HG03565 (cell line): Measurements from ENCODE around the gene GET4.

Source experiments
- ATAC-seq: cut with Tn5 transposase; IDR thresholded peaks from one replicate; pipeline ENCODE4 v1.9.1; 2021; ENCODE audit warnings: mild to moderate bottlenecking, moderate library complexity; ENCODE audit not compliant: unreplicated experiment

Gene GET4

DNA sequence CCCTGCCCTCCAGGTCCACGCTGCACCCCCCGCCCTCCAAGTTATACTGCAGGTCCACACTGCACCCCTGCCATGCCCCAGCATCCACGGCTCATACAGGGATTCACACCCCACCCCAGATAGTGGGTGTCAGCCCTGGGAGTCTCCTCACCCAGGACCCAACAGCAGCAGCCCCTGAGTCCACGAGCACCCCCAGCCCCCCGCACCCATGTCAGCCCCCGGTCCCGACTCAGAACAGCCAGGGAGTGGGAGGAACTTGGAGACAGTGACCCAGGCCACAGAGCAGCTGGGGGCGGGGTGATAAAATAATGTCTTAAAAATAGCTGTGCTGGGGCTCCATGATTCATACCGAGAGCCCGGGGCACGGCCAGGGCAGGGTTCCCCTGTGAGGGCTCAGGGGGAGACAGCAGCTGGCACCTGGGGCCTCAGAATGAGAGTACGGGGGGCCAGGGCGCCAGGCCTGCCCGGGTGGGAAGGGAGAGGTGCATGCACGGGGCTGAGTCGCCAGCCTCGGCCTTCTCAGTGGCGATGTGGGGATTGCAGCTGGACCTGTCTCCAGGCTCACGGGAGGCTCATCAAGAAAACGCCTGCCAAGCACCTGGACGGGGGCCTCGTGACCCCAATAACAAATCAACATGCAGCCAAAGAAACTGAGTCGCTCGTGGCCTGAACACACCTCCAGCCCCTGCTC, 48.3 kb downstream of the GET4 start:
- ATAC-seq, result peak; percentile 46

DNA sequence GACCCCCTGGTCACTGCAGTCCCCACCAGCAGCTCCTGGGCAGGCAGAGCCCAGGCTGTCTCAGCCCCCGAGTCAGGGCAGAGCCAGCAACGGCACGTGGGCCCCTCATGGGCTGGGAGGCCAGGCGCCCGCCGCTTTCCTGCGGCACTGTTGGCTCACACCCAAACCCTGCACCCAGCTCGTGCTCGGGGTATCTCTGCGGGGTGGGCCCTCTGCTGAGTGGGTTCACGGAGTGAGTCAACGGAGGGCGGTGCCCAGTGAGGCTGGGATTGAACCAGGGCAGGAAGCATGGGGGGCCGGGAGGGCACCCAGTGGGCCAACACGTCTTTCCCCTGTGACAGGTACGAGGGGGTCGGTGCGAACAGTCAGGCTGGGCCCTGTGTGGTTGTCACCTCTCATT, 49.2 kb downstream of the GET4 start:
- no peak for ATAC-seq

GRCh38 chr7:926061-927030, 50.0 kb downstream of the GET4 start:
- ATAC-seq, result no peak

GRCh38 chr7:927031-927671, 50.8 kb downstream of the GET4 start:
- ATAC-seq, result no peak

- no peak for ATAC-seq
These were observed 53.0 kb downstream of the GET4 start for GRCh38 chr7:929311-929711.

GRCh38 chr7:930975-931758, 54.8 kb downstream of the GET4 start:
- no peak for ATAC-seq

GRCh38 chr7:931871-932650, 55.7 kb downstream of the GET4 start:
- ATAC-seq, result no peak

- ATAC-seq, result no peak
These were observed 56.3 kb downstream of the GET4 start for GRCh38 chr7:932651-932975.

DNA sequence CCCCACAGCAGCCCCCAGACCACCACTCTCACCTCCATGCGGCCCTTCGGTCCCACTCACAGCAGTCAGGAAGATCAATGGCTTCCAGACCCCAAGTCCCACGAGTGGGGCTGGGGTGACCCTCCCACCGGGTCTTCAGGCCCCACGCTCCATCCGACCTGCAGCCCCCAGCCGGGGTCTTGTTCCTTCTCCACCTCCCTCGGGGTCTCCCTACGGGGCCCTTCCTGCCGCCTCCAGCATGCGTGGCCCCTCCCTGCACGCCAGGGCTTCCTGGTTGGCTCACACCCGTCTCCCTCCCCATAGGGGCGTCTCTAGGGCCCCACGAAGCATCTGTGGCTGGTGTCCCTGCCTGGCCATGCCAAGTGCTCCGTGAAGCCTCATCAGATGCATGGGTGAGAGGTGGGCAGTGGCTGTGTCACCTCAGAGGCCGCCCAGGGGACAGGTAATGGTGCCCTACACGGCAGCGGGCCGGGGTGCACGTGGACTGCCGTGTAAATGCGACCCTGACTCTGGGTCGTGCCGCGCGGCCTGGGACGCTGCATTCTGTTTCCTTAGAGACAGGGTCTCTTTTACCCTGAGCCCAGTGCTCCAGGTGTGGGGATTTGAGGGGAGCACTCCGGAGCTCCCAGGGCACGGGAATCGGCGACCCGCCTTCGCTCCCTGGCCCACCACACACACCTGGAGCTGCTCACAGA, 58.3 kb downstream of the GET4 start:
- no peak for ATAC-seq

DNA sequence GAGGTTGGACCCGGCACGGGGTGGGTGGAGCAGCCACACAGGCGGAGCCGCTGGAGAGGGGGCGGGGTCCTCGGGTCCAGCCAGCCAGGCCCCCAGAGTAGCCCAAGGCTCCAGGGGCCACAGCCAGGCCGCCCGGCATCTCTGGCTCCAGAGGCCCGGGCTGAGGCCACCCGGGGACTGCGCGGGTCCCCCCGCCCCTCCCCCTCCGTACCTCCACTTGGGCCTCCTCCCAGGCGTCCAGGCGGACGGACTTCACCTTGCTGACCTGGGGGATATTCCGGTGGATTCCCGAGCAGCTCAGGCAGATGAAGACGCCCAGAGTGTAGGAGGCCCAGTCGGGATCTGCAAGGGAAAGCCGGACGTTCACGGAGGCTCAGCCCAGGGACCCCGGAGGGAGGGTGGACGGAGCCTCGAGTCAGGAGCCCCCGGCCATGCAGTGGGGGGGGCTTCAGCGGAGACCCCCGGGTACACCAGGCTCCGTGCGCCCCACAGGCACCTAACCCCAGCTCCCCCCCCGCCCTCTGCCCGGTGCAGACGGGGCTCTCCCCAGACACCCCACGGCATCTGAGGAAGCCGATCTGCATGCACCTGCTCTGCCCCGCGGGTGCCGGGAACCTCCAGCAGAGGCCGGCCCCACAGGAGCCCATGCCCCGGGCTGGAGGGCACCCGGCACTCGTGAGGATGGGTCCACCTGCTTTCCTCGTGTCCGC, 59.0 kb downstream of the GET4 start:
- ATAC-seq, result no peak

DNA sequence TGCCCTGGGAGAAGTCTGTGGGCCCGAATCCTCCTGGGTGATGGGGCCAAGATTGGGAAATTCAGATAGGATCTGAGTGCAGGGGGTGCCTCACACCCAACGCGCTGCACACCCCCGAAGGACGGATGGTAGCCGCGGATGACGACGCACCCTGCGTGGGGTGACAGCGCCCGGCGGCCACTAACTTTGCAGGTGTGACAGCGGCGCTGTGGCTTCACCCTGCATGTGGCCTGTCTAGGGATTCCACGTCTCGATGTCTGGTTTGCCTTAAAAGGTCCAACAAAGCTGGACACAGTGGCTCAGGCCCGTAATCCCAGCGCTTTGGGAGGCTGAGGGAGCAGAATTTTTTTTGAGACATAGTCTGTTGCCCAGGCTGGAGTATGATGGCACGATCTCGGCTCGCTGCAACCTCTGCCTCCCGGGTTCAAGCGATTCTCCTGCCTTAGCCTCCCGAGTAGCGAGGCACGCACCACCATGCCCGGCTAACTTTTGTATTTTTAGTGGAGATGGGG, 59.6 kb downstream of the GET4 start:
- ATAC-seq, result no peak

DNA sequence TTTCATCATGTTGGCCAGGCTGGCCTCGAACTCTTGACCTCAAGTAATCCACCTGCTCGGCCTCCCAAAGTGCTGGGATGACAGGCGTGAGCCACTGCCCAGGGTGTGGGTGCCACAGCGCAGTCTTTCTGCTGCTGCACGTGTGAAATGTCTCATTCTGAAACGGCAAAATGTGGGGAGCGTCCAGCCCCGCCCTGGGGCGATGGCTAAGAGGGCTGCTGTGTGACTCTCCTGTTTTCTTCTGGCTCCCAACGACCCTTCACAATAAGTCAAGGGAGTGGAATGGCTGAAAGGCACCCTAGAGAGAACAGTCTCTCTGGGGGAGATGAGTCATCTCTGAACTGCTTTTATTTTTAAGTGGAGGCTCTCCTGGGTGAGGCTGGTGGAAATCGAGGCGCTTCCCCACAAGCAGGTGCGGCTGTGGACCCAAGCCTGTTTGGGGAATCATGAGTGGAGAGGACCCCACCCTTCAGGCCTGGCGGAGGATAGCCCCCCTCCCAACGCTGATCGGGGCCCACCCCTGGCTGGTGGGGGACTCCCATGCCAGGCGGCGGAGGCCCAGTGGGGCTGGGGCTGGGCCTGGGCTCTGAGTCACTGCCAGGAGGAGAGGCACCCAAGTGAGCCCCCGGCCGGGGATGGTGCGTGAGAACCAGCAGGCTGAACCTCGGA, 60.2 kb downstream of the GET4 start:
- ATAC-seq, result peak; percentile 78

- no peak for ATAC-seq
These were observed 61.6 kb downstream of the GET4 start for GRCh38 chr7:937856-938484.

GRCh38 chr7:938546-939185, 62.3 kb downstream of the GET4 start:
- no peak for ATAC-seq

DNA sequence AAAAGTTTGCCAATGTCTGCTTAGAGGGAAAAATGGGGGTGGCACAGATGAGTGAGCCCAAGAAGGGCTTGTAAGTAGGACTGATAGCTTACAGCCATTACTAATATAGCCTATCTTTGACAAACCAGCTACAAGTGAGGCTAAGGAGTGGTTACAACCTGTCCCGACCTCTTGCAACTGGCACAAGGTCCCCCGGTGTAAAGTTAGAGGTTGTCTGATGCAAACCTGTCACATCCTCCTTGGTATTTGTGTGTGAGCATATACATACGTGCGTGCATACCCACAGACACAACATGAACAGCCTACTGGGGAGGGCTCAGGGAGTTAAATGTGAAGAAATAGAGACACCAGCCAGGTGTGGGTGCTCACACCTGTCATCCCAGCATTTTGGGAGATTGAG, 63.5 kb downstream of the GET4 start:
- ATAC-seq, result no peak

DNA sequence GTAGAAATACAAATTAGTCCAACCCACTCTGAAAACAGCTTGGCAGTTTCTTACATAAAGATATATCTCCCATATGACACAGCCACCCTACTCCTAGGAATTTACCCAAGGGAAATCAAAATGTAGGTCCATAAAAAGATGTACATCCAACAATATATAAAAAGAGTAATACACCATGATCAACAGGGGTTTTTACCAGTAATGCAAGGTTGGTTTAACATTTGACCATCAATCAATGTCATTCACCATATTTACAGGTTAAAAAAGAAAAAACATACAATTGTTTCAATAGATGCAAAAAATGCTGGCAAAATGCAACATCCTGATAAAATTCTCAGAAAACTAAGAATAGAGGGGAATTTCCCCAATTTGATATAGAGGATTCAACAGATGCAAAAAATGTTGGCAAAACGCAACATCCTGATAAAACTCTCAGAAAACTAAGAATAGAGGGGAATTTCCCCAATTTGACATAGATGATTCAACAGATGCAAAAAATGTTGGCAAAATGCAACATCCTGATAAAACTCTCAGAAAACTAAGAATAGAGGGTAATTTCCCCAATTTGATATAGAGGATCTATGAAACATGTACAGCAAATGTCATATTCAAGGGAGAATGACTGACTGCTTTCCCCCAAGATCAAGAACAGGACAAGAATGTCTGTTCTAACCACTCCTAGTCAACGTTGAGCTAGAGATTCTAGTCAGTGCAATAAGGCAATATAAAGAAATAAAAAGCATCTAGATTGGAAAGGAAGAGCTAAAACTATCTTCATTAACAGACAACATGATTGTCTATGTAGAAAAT, 64.5 kb downstream of the GET4 start:
- no peak for ATAC-seq
